ENCODE results near the gene CDC42EP2.

DNA sequence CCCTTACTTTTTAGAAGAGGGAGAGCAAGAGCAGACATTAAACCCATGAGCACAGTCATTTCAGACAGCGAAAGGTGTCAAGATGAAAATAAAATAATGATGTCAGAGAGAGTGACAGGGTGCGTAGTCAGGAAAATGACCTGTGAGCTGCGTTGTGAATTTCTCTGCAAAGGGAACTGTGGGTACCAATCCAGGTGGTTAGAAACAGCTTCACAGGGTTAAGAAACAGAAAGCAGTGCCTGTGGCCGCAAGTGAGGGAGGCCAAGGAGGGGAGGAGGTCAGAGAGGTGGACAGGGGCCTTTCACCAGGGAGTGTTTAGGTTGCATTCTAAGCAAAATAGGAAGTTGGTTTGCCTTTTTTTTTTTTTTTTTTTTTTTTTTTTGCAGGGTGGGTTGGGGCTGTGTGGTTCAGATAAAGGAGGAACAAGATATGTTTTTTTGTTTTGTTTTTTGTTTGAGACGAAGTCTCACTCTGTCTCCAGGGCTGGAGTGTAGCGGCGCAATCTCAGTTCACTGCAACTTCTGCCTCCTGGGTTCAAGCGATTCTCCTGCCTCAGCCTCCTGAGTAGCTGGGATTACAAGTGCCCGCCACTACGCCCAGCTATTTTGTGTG lies 47.8 kb downstream of the CDC42EP2 start:
- TF ChIP-seq JUND (IDR thresholded peaks at IDR 0.05) (no peak), SMC3 (IDR thresholded peaks at IDR 0.05; ENCODE audit: low read depth, low read length) (no peak), GATA2 (CRISPR knock-in tag; IDR thresholded peaks at IDR 0.05) (no peak), POLR2AphosphoS5 (IDR thresholded peaks at IDR 0.05; ENCODE audit: low read depth, low read length) (no peak), FOXM1 (IDR thresholded peaks at IDR 0.05; ENCODE audit: low read depth) (no peak), SIN3A (IDR thresholded peaks at IDR 0.05; ENCODE audit: borderline replicate concordance, low read depth, low read length) (no peak), EZH2phosphoT487 (IDR thresholded peaks at IDR 0.05; ENCODE audit: borderline replicate concordance, low read depth) (no peak), TAF1 (IDR thresholded peaks at IDR 0.05; ENCODE audit: borderline replicate concordance, low read depth, low read length) (no peak), RCOR1 (IDR thresholded peaks at IDR 0.05; ENCODE audit: low read length) (no peak), EP300 (IDR thresholded peaks at IDR 0.05; ENCODE audit: borderline replicate concordance in 1 of 2, low read depth in 1 of 2, low read length in 1 of 2) (no peak), TCF12 (IDR thresholded peaks at IDR 0.05) (no peak)
- TF ChIP-seq, protein P1, sequence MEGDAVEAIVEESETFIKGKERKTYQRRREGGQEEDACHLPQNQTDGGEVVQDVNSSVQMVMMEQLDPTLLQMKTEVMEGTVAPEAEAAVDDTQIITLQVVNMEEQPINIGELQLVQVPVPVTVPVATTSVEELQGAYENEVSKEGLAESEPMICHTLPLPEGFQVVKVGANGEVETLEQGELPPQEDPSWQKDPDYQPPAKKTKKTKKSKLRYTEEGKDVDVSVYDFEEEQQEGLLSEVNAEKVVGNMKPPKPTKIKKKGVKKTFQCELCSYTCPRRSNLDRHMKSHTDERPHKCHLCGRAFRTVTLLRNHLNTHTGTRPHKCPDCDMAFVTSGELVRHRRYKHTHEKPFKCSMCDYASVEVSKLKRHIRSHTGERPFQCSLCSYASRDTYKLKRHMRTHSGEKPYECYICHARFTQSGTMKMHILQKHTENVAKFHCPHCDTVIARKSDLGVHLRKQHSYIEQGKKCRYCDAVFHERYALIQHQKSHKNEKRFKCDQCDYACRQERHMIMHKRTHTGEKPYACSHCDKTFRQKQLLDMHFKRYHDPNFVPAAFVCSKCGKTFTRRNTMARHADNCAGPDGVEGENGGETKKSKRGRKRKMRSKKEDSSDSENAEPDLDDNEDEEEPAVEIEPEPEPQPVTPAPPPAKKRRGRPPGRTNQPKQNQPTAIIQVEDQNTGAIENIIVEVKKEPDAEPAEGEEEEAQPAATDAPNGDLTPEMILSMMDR (IDR thresholded peaks at IDR 0.05): no peak
- TF ChIP-seq, protein P2, sequence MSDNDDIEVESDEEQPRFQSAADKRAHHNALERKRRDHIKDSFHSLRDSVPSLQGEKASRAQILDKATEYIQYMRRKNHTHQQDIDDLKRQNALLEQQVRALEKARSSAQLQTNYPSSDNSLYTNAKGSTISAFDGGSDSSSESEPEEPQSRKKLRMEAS (IDR thresholded peaks at IDR 0.05; ENCODE audit: low read depth): no peak
